ENCODE measurements around the gene IL1RAPL2.
"Not testable (repeated sequence)": the region's sequence is repeated elsewhere in the genome, so short reads cannot be mapped to it uniquely, and the experiment has no call there.

The IL1RAPL2 gene

GRCh38 chrX:105796877-105797276, 1230.9 kb downstream of the IL1RAPL2 start:
- DNase-seq (ENCODE audit: low read depth in 2 of 2), result not testable (repeated sequence)

- no peak for DNase-seq (ENCODE audit: low read depth in 2 of 2)
Observed at GRCh38 chrX:105803891-105804290, 1237.9 kb downstream of the IL1RAPL2 start.

- not testable (repeated sequence) for DNase-seq (ENCODE audit: low read depth in 2 of 2)
Observed at GRCh38 chrX:105805655-105806054, 1239.7 kb downstream of the IL1RAPL2 start.

- no peak for DNase-seq (ENCODE audit: low read depth in 2 of 2)
Observed at GRCh38 chrX:105816517-105816916, 1250.5 kb downstream of the IL1RAPL2 start.
